Endothelial cell of umbilical vein (primary cell): ENCODE data around the gene TSHZ3. TPM values are rescaled to one million over a fixed set of nuclear protein-coding genes. Genes with fewer than 3 reads are reported as not detected.

Experiments
- BruUV-seq: library from RNA; stranded (reverse); fragments of 400-500 nt; replicated peaks from 2 replicates; lab custom pipeline; 2021; lab: Mats Ljungman, UMichigan
- CTCF ChIA-PET: fragments of 300-600, 350-600 bp; sonication (Branson Sonifier 250); formaldehyde crosslinking; loops from one replicate; lab custom pipeline; 2021; ENCODE audit warnings: antibody characterized with exemption, inconsistent platforms; lab: Charles Lee
- POLR2A ChIA-PET: fragments of 300-600, 350-600 bp; sonication (Branson Sonifier 250); formaldehyde crosslinking; loops from one replicate; lab custom pipeline; 2021; ENCODE audit warnings: antibody characterized with exemption, inconsistent platforms; lab: Charles Lee
- DNase-seq: peaks from one replicate; pipeline ENCODE4 v3.0.0-alpha.2; 2011; ENCODE audit warnings: low read depth, low spot score
- FAIRE-seq: peaks from 2 replicates; lab custom pipeline; 2011; peaks lifted over from hg19 to GRCh38; lab: Jason Lieb, UNC
- H2AFZ ChIP-seq: 2 replicates; pipeline ENCODE4 v1.6.0; 2012; ENCODE audit warnings: low read depth, low read length, control low read depth, inconsistent platforms
- H3K27ac ChIP-seq: 2 replicates; pipeline ENCODE4 v1.5.1; 2011; ENCODE audit warnings: low read depth, mild to moderate bottlenecking, control low read depth, low read length, moderate library complexity; ENCODE audit not compliant: insufficient read depth
- H3K27me3 ChIP-seq, 2 experiments: 2 replicates each; pipeline versions ENCODE4 v1.6.0 to v1.6.1; 2011; ENCODE audit warnings: low read length in 2 of 2, mixed read lengths in 1 of 2; ENCODE audit not compliant: control insufficient read depth in 2 of 2, insufficient read depth in 2 of 2
- H3K36me3 ChIP-seq, 2 experiments: 2 replicates in 1 of 2; 3 replicates in 1 of 2; pipeline ENCODE4 v1.5.1; 2011; ENCODE audit warnings: low read length in 2 of 2, mild to moderate bottlenecking in 1 of 2, moderate library complexity in 1 of 2; ENCODE audit not compliant: control insufficient read depth in 2 of 2, insufficient read depth in 2 of 2; ENCODE audit errors: extremely low read depth in 1 of 2
- H3K4me1 ChIP-seq: 3 replicates; pipeline ENCODE4 v1.5.1; 2011; ENCODE audit warnings: mild to moderate bottlenecking, low read length; ENCODE audit not compliant: control insufficient read depth, insufficient read depth; ENCODE audit errors: extremely low read depth
- H3K4me2 ChIP-seq: 2 replicates; pipeline ENCODE4 v1.6.1; 2011; ENCODE audit warnings: low read length, control low read depth, mixed read lengths; ENCODE audit not compliant: insufficient read depth
- H3K4me3 ChIP-seq, 3 experiments: fragments of 200-600 bp in 1 of 3; sonication (generic), shearing (Covaris generic) in 1 of 3; replicated peaks in 1 of 3; 2 replicates each; pipeline ENCODE4 v1.5.1; 2011 to 2016; ENCODE audit warnings: control low read depth in 3 of 3, low read length in 3 of 3, mild to moderate bottlenecking in 2 of 3, inconsistent platforms in 1 of 3, low read depth in 1 of 3, moderate library complexity in 1 of 3; ENCODE audit not compliant: insufficient read depth in 1 of 3
- H3K79me2 ChIP-seq: 2 replicates; pipeline ENCODE4 v1.6.0; 2012; ENCODE audit warnings: low read length, inconsistent platforms; ENCODE audit not compliant: control insufficient read depth, insufficient read depth
- H3K9ac ChIP-seq: replicated peaks from 2 replicates; pipeline ENCODE3; 2011; ENCODE audit warnings: low read length, control low read depth; ENCODE audit not compliant: insufficient read depth; ENCODE audit errors: extremely low read depth
- H3K9me1 ChIP-seq: replicated peaks from 3 replicates; pipeline ENCODE4 v1.6.0; 2011; ENCODE audit warnings: mild to moderate bottlenecking, low read length; ENCODE audit not compliant: control insufficient read depth, insufficient read depth; ENCODE audit errors: extremely low read depth
- H3K9me3 ChIP-seq: replicated peaks from 2 replicates; pipeline ENCODE4 v1.5.1; 2012; ENCODE audit warnings: low read length, inconsistent platforms; ENCODE audit not compliant: control insufficient read depth, insufficient read depth
- H4K20me1 ChIP-seq: replicated peaks from 2 replicates; pipeline ENCODE3; 2011; ENCODE audit warnings: mild to moderate bottlenecking, low read length; ENCODE audit not compliant: control insufficient read depth, insufficient read depth; ENCODE audit errors: extremely low read depth
- FOS ChIP-seq: IDR thresholded peaks from 2 replicates; pipeline ENCODE4 v1.6.1; 2011; ENCODE audit warnings: mild to moderate bottlenecking, low read length, moderate library complexity, borderline replicate concordance; ENCODE audit not compliant: insufficient read depth
- GATA2 ChIP-seq: IDR thresholded peaks from 2 replicates; pipeline ENCODE4 v1.7.0; 2011; ENCODE audit warnings: low read depth, mild to moderate bottlenecking, moderate library complexity, mixed read lengths, low read length; ENCODE audit not compliant: insufficient read length, insufficient read depth
- JUN ChIP-seq: IDR thresholded peaks from 2 replicates; pipeline ENCODE4 v1.6.1; 2011; ENCODE audit warnings: borderline replicate concordance, low read depth; ENCODE audit not compliant: insufficient read length, insufficient read depth
- MYC ChIP-seq: IDR thresholded peaks from one replicate; pipeline ENCODE4 v1.6.1; 2011; ENCODE audit warnings: mild to moderate bottlenecking, low read depth, low read length
- POLR2A ChIP-seq: IDR thresholded peaks from 2 replicates; pipeline ENCODE4 v1.6.1; 2012; ENCODE audit warnings: low read depth, mild to moderate bottlenecking, control low read depth, low read length
- dilution Hi-C: fragments of 300-500 bp; cut with MboI; formaldehyde crosslinking; loops from one replicate; pipeline ENCODE4 v1.15.0; 2019; ENCODE audit warnings: low sequenced_read_pairs; ENCODE audit not compliant: extremely low pct_ligation_motif_present
- intact Hi-C: fragments of 100-400 bp; cut with micrococcal nuclease; formaldehyde crosslinking; loops from one replicate; pipeline ENCODE4 v1.10.0; 2022
- polyA plus RNA-seq, 4 experiments: library from polyadenylated mRNA; depleted of rRNA in 3 of 4; stranded (reverse) in 3 of 4; unstranded in 1 of 4; fragments of >200 nt; gene quantifications; 2 replicates each; pipeline versions ENCODE4 v1.2.1 to v1.2.3, GENCODE V29; 2011 to 2012; ENCODE audit warnings: missing spikeins in 1 of 4
- total RNA-seq: library from RNA; stranded (reverse); gene quantifications from 2 replicates; pipeline ENCODE4 v1.2.3, GENCODE V29; 2021
- TF ChIP-seq, protein P1 (sequence below): IDR thresholded peaks from 2 replicates; pipeline ENCODE4 v1.6.1; 2011; ENCODE audit not compliant: insufficient read depth, insufficient read length
- TF ChIP-seq, protein P2 (sequence below), 2 donors: IDR thresholded peaks; 1 replicate in 1 of 2; 2 replicates in 1 of 2; pipeline ENCODE4 v1.5.1; 2011; ENCODE audit warnings: low read length in 2 of 2, mild to moderate bottlenecking in 2 of 2, moderate library complexity in 2 of 2, control low read depth in 1 of 2, inconsistent platforms in 1 of 2, low read depth in 1 of 2; ENCODE audit not compliant: insufficient read depth in 1 of 2; ENCODE audit errors: extremely low read depth in 1 of 2

TSHZ3 gene
- total and polyA plus RNA-seq, 2 donors (not counting 3 experiments of a cell fraction or from before 2014, with no cell fraction given) = 1.2 to 6.2 TPM

- H2AFZ ChIP-seq = no peak overlapping the region
- no peaks in the 10 kb centered on the region for H3K27me3 ChIP-seq
- H3K4me1 ChIP-seq = peaks cover 5% of the 10 kb centered on the region
- intact Hi-C loops (loop anchor here (5.0 kb wide), 1 partner anchor 37 kb away; no protein-coding TSS in a partner anchor), dilution Hi-C loops (no loop called here)
- no peaks in the 10 kb centered on the region for H3K9me3 ChIP-seq
- H3K4me2 ChIP-seq = no peak overlapping the region
- ChIA-PET CTCF (no interaction called here), POLR2A (no interaction called here)
- DNase-seq = no peak
- no peak overlapping the region for H3K4me3 ChIP-seq
- no peaks in the 10 kb centered on the region for H3K79me2 ChIP-seq
- TF ChIP-seq, protein P1, sequence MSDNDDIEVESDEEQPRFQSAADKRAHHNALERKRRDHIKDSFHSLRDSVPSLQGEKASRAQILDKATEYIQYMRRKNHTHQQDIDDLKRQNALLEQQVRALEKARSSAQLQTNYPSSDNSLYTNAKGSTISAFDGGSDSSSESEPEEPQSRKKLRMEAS = no peak
- TF ChIP-seq FOS (no peak), GATA2 (no peak), POLR2A (no peak), MYC (no peak), JUN (no peak)
- TF ChIP-seq, protein P2, sequence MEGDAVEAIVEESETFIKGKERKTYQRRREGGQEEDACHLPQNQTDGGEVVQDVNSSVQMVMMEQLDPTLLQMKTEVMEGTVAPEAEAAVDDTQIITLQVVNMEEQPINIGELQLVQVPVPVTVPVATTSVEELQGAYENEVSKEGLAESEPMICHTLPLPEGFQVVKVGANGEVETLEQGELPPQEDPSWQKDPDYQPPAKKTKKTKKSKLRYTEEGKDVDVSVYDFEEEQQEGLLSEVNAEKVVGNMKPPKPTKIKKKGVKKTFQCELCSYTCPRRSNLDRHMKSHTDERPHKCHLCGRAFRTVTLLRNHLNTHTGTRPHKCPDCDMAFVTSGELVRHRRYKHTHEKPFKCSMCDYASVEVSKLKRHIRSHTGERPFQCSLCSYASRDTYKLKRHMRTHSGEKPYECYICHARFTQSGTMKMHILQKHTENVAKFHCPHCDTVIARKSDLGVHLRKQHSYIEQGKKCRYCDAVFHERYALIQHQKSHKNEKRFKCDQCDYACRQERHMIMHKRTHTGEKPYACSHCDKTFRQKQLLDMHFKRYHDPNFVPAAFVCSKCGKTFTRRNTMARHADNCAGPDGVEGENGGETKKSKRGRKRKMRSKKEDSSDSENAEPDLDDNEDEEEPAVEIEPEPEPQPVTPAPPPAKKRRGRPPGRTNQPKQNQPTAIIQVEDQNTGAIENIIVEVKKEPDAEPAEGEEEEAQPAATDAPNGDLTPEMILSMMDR (IDR thresholded peaks at IDR 0.05; ENCODE audit: extremely low read depth in 1 of 2, insufficient read depth in 1 of 2, low read depth in 1 of 2, low read length in 2 of 2) = no peak
- no peak overlapping the region for H3K27ac ChIP-seq
- no peaks in the 10 kb centered on the region for H4K20me1 ChIP-seq
- no peak for FAIRE-seq
- no peak overlapping the region for H3K9ac ChIP-seq
- H3K36me3 ChIP-seq = no peaks in the 10 kb centered on the region
- no TSS peak for BruUV-seq
- H3K9me1 ChIP-seq = no peaks in the 10 kb centered on the region
These were observed 34.2 kb downstream of the TSHZ3 start for GRCh38 chr19:31314849-31315629.
